AG04450 (cell line): ENCODE results near the gene RNASEH1. TPM values are rescaled to one million over a fixed set of nuclear protein-coding genes. Genes with fewer than 3 reads are reported as not detected.
"Not testable (repeated sequence)": the region's sequence is repeated elsewhere in the genome, so short reads cannot be mapped to it uniquely, and the experiment has no call there.

Experiments used
- CTCF ChIA-PET: fragments of 300-600, 350-600 bp; formaldehyde crosslinking; extraction: SDS; loops from one replicate; lab custom pipeline; 2022; ENCODE audit warnings: antibody characterized with exemption, inconsistent platforms; lab: Charles Lee
- POLR2A ChIA-PET: fragments of 350-600 bp; formaldehyde crosslinking; extraction: SDS; loops from one replicate; lab custom pipeline; 2021; ENCODE audit warnings: antibody characterized with exemption, inconsistent platforms; lab: Yijun Ruan, JAX
- DNase-seq: peaks from one replicate; pipeline ENCODE4 v3.0.0-alpha.2; 2011; ENCODE audit warnings: low read depth, low spot score
- H3K27ac ChIP-seq: one replicate; pipeline ENCODE4 v1.5.1; 2012; ENCODE audit warnings: low read depth, low read length, control low read depth
- H3K27me3 ChIP-seq: one replicate; pipeline ENCODE4 v1.6.0; 2012; ENCODE audit warnings: low read length; ENCODE audit not compliant: control insufficient read depth, insufficient read depth
- H3K4me3 ChIP-seq: 2 replicates; pipeline ENCODE4 v1.5.1; 2011; ENCODE audit warnings: mild to moderate bottlenecking, low read depth, low read length, control low read depth
- H3K9me3 ChIP-seq: 2 replicates; pipeline ENCODE4 v1.5.1; 2012; ENCODE audit warnings: low read length; ENCODE audit not compliant: control insufficient read depth, insufficient read depth
- CTCF ChIP-seq: IDR thresholded peaks from 2 replicates; pipeline ENCODE4 v1.5.1; 2011; ENCODE audit warnings: low read depth, low read length, control low read depth, inconsistent platforms
- polyA plus RNA-seq: library from polyadenylated mRNA; depleted of rRNA; stranded (reverse); fragments of >200 nt; gene quantifications from 2 replicates; pipeline ENCODE4 v1.2.3, GENCODE V29; 2011; rRNA removed

Gene RNASEH1
- polyA plus RNA-seq, 1 experiment, result 26.2 TPM

DNA sequence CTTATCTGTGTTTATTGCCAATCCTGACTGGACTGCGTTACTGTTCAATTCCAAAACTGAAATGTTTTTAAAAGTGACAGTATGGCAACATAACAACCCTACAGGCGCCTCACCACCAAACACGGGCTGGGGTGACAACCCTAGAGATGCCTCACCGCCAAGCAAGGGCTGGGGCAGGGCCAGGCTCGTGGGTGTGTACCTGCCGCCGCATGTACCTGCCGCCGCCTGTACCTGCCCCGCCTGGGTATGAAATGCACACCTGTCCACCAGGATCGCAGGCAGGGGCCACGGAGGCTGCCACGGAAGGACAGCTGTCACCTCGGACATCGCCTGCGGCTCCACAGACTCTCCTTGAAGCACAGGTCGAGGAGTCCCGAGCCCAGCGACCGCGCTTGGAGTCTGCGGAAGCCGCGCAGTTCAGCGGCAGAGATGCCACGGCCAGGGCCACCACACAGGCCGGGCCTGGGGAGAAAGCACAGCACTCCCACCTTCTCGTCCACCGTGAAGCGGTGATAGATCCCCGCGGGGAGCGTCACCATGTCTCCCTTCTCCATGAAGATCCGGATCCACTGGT, 57.7 kb downstream of the RNASEH1 start:
- DNase-seq, result no peak
- no peak for TF ChIP-seq CTCF
- H3K27ac ChIP-seq, result no peak overlapping the region
- H3K4me3 ChIP-seq, result no peak overlapping the region
- ChIA-PET CTCF (no interaction called here), POLR2A (no interaction called here)
- no peaks in the 10 kb centered on the region; the same call in 1 of the 2 replicates for H3K9me3 ChIP-seq
- no peaks in the 10 kb centered on the region for H3K27me3 ChIP-seq

- POLR2A ChIA-PET, result interaction anchor here (0.9 kb wide), 1 partner anchor 21 kb away, joined by 4 read pairs; no protein-coding TSS in a partner anchor
- Histone ChIP-seq H3K27me3 (no peaks in the 10 kb centered on the region), H3K9me3 (no peaks in the 10 kb centered on the region; the same call in 1 of the 2 replicates), H3K4me3 (no peak overlapping the region), H3K27ac (no peak overlapping the region)
- DNase-seq, result no peak
- CTCF ChIA-PET, result no interaction called here
- TF ChIP-seq CTCF, result no peak
These were observed 59.2 kb downstream of the RNASEH1 start for GRCh38 chr2:3498783-3499394.

DNA sequence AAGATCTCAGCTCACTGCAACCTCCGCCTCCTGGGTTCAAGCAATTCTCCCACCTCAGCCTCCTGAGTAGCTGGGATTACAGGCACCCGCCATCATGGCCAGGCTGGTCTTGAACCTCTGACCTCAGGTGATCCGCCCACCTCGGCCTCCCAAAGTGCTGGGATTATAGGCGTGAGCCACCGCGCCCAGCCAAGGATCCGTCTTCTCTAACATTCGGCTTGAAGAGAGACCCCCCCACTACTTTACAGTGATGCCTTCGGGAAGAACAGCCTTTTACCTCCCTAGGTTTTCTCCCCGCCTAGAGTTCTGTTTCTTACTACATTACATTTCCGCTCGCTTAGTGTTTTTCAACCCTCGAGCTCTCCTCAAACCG, 61.4 kb downstream of the RNASEH1 start:
- H3K27me3 ChIP-seq, POLR2A ChIA-PET, DNase-seq, CTCF ChIA-PET, H3K4me3 ChIP-seq, H3K27ac ChIP-seq, H3K9me3 ChIP-seq: not testable (repeated sequence)

Other genes starting within 250 kb of the RNASEH1 start
- gene EIPR1, start 180.5 kb downstream of the RNASEH1 start, polyA plus RNA-seq, result 33.2 and 39.3 TPM in 2 replicates
- gene TRAPPC12, start 178.6 kb downstream of the RNASEH1 start, polyA plus RNA-seq, result 41.7 and 56.0 TPM in 2 replicates
- gene ADI1, start 38.8 kb downstream of the RNASEH1 start, polyA plus RNA-seq, result 66.3 and 71.4 TPM in 2 replicates
- gene RPS7, start 16.9 kb upstream of the RNASEH1 start, polyA plus RNA-seq, result 1,954 and 2,256 TPM in 2 replicates
- 0.68 and 0.73 TPM in 2 replicates for gene COLEC11, start 36.8 kb upstream of the RNASEH1 start, polyA plus RNA-seq
- gene ALLC, start 99.9 kb upstream of the RNASEH1 start, polyA plus RNA-seq, result not detected in 2 replicates
- gene DCDC2C, start 145.2 kb upstream of the RNASEH1 start, polyA plus RNA-seq, result not detected in 2 replicates